GM19023 (cell line): ENCODE results near the gene ATG101.

Experiments
- ATAC-seq: cut with Tn5 transposase; IDR thresholded peaks from one replicate; pipeline ENCODE4 v1.9.1; 2021; ENCODE audit warnings: mild to moderate bottlenecking, moderate library complexity; ENCODE audit not compliant: unreplicated experiment

Gene ATG101

DNA sequence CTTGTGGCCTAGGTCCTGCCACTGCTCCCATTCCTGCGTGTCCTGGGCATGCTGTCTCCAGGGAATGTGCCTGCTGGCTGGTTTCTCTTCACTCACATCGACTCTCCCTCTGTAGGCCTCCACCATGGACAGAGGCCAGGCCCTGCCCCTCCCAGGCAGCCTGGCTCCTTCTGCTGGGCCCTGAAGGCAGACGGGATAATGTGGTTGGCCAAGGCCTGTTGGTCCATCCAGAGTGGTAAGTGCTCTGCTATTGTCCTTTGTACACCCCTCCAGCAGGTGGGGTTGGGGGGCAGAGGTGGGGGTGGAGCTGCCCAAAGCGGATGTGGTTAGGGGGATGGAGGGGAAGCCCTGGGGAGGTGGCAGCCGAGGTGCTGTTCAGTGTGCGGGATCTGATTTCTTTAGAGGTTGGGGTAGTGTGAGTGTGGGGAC, 28.1 kb upstream of the ATG101 start:
- no peak for ATAC-seq

DNA sequence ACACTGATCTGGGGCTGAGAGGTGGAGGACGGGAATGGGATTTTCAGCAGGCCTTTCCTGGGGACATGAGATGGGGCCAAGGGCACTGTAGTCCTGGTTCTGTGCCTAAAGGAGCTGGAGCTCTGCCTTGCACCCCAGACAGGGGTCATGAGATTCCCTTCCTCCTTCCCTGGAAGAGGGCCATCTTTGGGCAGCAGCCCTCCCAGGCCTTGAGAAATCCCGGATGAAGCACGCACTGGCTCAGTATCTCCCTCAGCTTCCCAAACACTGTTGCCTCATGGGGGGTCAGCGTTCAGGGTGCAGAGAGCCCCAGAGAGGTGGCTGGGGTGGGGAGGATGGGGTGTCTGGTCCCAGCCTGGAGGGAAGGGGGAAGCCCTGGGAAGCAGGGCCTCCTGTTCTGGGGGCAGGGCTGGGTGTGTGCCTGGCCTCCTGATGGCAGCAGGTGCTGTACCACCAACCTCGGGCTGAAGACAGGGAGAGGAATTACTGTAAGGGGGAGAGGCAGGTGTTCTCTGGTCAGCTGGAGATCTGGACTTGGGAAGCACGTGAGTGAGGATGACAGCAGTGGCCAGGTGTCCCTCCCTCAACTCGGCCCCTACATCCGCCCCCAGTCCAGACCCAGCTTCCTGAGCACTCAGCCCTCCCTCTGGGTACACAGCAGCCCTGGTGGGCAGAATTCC, 26.9 kb upstream of the ATG101 start:
- ATAC-seq: no peak

- no peak for ATAC-seq
These were observed 26.2 kb upstream of the ATG101 start for GRCh38 chr12:52043386-52044212.

DNA sequence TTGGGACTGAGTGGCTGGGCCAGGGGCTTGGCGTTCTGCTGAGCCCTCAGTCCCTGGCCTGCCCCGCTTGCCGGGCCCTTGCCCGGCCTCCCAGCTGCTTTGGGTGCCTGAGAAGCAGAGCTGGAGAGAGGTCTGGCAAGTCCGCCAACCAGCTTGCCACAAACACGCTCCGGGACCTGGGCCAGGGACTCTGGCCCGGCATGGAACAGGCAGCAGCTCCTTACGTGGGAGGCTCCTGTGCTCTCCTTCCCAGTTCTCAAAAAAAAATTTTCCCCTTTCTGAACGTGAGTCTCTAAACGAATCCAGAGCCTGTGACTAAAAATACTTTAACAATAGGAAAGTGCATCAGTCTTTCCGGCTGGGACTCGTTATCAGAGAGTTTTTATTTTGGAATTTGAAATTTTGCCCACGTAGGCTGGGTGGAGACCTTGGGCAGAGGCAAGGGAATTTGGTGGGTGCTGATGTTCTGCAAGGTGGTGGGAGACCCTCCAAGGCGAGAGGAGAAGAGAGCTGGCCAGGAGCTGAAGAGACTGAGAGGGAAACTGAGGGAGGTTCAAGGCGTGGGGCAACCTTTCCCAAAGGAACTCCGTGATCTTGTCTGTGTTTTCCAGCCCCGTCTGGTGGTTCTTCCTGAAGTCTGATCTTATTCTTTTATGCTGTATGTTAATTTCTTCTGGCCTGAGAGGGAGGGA, 25.3 kb upstream of the ATG101 start:
- no peak for ATAC-seq

DNA sequence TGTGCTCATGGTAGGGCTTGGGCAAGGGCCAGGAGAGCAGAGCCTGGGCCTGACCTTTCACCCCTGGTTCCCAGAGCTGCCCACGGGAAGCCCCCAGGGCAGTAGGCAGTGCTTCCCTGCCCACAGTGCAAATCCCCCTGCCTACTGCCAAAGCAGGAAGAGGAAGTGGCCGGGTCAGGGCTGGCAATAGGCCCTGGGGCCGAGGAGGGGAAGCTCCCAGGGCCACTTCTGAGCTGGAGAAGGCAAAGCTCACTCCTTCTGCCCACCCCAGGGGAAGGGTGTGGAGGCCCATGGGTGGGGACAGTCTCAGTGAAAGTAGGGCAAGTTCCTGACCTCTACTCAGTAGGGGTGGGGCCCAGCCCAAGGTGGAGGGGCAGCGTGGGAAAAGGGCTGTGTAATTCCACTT, 24.0 kb upstream of the ATG101 start:
- ATAC-seq: no peak

- ATAC-seq: no peak
These were observed 22.9 kb upstream of the ATG101 start for GRCh38 chr12:52046859-52047258.

- ATAC-seq: no peak
These were observed 20.5 kb upstream of the ATG101 start for GRCh38 chr12:52049286-52049685.

DNA sequence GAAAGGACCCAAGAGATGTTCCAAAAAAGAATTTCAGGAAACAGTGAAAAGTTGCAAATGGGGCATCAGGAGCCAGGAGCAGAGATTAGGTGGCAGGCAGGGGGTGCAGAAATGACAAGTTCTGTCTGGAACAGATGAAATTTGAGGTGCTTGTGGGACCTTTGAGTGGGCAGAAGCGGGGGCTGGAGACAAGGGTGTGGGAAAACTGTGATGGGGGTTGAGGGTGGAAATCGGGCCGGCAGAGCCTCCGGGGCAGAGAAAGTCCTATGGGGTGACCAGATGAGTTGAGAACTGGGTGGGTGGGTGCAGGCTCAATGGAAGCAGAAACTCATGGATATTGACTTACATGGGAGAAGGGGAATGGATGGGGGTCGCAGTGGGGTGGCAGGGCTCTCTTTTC, 20.1 kb upstream of the ATG101 start:
- ATAC-seq: no peak

GRCh38 chr12:52050116-52050757, 19.5 kb upstream of the ATG101 start:
- ATAC-seq: no peak

- ATAC-seq: peak; percentile 86
These were observed 18.8 kb upstream of the ATG101 start, which contains the start of gene NR4A1 for GRCh38 chr12:52050758-52051541. NR4A1 (plus strand) TSS chr12:52051442; CDS start chr12:52054329, 2,887 bp downstream.

- no peak for ATAC-seq
These were observed 17.2 kb upstream of the ATG101 start for GRCh38 chr12:52052468-52053186.

- no peak for ATAC-seq
These were observed 16.1 kb upstream of the ATG101 start for GRCh38 chr12:52053536-52054209.

- no peak for ATAC-seq
These were observed 15.4 kb upstream of the ATG101 start for GRCh38 chr12:52054231-52054832.

DNA sequence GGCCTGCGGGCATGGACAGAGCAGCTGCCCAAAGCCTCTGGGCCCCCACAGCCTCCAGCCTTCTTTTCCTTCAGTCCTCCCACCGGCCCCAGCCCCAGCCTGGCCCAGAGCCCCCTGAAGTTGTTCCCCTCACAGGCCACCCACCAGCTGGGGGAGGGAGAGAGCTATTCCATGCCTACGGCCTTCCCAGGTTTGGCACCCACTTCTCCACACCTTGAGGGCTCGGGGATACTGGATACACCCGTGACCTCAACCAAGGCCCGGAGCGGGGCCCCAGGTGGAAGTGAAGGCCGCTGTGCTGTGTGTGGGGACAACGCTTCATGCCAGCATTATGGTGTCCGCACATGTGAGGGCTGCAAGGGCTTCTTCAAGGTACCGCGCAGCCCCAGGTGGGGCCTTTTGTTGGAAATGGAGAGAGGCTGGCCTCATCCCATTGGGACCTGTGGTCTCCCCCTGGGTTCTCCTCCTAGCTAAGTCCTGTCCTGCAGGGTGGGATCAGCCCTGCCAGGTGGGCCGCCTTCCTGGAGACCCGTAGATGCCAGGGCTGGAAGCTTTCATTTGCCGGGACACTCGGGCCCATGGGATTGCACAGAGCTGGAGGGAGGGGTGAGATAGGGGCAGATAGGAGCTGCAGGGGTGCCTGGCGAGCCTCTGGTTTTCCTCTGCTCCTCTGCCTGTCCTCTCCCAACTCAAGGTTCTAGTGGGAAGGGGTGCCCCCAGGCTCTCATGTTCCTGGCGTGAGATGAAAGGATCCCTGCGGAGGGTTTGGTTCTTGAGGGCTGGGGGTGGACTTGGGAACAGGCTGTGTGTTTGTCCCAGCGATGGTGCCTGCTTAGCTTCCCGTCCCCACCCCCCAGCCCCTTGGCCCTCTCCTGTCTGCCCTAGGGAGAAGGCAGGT, 14.7 kb upstream of the ATG101 start:
- ATAC-seq: no peak

DNA sequence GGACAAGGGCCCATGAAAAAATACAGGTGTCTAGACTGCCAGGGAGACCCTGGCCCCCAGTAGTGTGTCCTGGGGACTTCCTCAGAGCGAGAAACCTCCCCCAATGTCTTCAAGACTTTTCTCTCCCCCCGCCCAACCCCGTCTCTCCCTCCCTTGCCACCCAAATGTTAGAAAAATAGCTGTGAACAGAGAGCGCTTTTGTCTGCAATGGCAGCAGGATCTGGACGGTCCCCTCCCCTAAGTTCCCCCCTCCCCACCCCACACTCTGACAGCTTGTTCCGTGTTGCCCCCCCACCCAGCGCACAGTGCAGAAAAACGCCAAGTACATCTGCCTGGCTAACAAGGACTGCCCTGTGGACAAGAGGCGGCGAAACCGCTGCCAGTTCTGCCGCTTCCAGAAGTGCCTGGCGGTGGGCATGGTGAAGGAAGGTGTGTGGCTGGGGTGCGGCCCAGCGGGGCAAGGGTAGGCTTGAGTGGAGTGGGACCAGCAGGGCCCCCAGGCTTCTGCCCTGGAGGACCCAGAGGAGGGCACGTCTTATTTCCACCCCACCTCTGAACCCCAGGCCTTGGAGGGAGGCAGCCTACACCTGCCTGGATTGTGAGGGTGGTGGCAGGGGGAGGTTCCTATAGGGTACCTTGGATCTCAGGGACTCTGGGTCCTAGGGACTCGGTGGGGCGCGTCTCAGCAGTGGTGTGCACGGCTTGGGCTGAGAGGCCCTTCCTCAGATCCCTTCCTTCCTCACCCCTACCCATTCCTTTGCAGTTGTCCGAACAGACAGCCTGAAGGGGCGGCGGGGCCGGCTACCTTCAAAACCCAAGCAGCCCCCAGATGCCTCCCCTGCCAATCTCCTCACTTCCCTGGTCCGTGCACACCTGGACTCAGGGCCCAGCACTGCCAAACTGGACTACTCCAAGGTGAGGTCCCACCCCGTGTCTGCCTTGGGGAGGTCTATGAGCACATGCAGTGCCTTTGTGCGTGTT, 13.8 kb upstream of the ATG101 start:
- no peak for ATAC-seq

- ATAC-seq: no peak
These were observed 12.8 kb upstream of the ATG101 start for GRCh38 chr12:52056801-52057637.
